Activated T-helper 1 cell treated with anti-CD3 and anti-CD28 coated beads, Interleukin-12 subunit alpha, Interleukin-12 subunit beta, Interleukin-2, Interleukin-4 antibody, amounts not matched to agents 30 ng/mL and 10 ng/mL and 1 ng/mL, durations not matched to agents 14 hours and 24 hours and 36 hours (primary cell): ENCODE results near the gene PCNX1. TPM values are rescaled to one million over a fixed set of nuclear protein-coding genes. Genes with fewer than 3 reads are reported as not detected.
A peak's percentile ranks its signal among the peaks of the same experiment; 100 is the strongest.
"Not testable (repeated sequence)": the region's sequence is repeated elsewhere in the genome, so short reads cannot be mapped to it uniquely, and the experiment has no call there.

Source experiments
- DNase-seq: peaks from one replicate; pipeline ENCODE4 v3.0.0; 2021; ENCODE audit warnings: low spot score
- H3K27ac Mint-ChIP-seq: one replicate; pipeline ENCODE4 v1.8.0; 2021; ENCODE audit warnings: mild to moderate bottlenecking, mixed read lengths
- H3K27me3 Mint-ChIP-seq: one replicate; pipeline ENCODE4 v1.8.0; 2022; ENCODE audit warnings: mild to moderate bottlenecking, moderate library complexity, mixed read lengths; ENCODE audit not compliant: insufficient read depth
- H3K36me3 Mint-ChIP-seq: one replicate; pipeline ENCODE4 v1.8.0; 2021; ENCODE audit warnings: low read depth, mixed read lengths
- H3K4me1 Mint-ChIP-seq: one replicate; pipeline ENCODE4 v1.8.0; 2021; ENCODE audit warnings: low read depth, mixed read lengths
- H3K4me3 Mint-ChIP-seq: one replicate; pipeline ENCODE4 v1.8.0; 2021; ENCODE audit warnings: mild to moderate bottlenecking, moderate library complexity, mixed read lengths
- H3K9me3 Mint-ChIP-seq: one replicate; pipeline ENCODE4 v1.8.0; 2021; ENCODE audit warnings: mixed read lengths
- intact Hi-C: fragments of 100-400 bp; cut with micrococcal nuclease; formaldehyde crosslinking; loops from one replicate; pipeline ENCODE4 v1.15.1; 2024
- total RNA-seq: library from RNA; stranded (reverse); gene quantifications from 2 replicates; pipeline ENCODE4 v1.2.3, GENCODE V29; 2022

PCNX1 gene
- 37.9 and 42.7 TPM in 2 replicates for total RNA-seq

GRCh38 chr14:70907176-70907995, at the start of gene PCNX1:
TSS of gene PCNX1 (plus strand) at chr14:70907459. CDS start at chr14:70907851, 392 bp downstream.
- intact Hi-C loops, result loop anchor here (1.0 kb wide), 8 partner anchors 13 to 648 kb away; no protein-coding TSS in a partner anchor
- Mint-ChIP-seq H3K27me3 (peaks cover 2% of the 10 kb centered on the region), H3K4me1 (peaks cover 59% of the 10 kb centered on the region), H3K4me3 (peak within 1 kb of the TSS; percentile 86), H3K27ac (peak within 1 kb of the TSS; percentile 94), H3K9me3 (no peaks in the 10 kb centered on the region), H3K36me3 (peaks cover 16% of the 10 kb centered on the region)
- DNase-seq, result peak; percentile 84

- Mint-ChIP-seq H3K9me3 (no peaks in the 10 kb centered on the region), H3K27ac (no peak overlapping the region), H3K4me1 (peaks cover 15% of the 10 kb centered on the region), H3K27me3 (peaks cover 2% of the 10 kb centered on the region), H3K4me3 (no peak overlapping the region), H3K36me3 (no peaks in the 10 kb centered on the region)
- intact Hi-C loops, result loop anchor here (1.0 kb wide), 1 partner anchor 28 kb away; no protein-coding TSS in a partner anchor
- no peak for DNase-seq
Observed at GRCh38 chr14:70857496-70857890, 49.8 kb upstream of the PCNX1 start.

- Mint-ChIP-seq H3K4me1 (peaks cover 15% of the 10 kb centered on the region), H3K36me3 (peaks cover 3% of the 10 kb centered on the region), H3K27me3 (peaks cover 2% of the 10 kb centered on the region), H3K27ac (no peak overlapping the region), H3K9me3 (peaks cover 4% of the 10 kb centered on the region), H3K4me3 (no peak overlapping the region)
- DNase-seq, result no peak
- intact Hi-C loops, result no loop called here
Observed at GRCh38 chr14:70858641-70859040, 48.6 kb upstream of the PCNX1 start.

DNA sequence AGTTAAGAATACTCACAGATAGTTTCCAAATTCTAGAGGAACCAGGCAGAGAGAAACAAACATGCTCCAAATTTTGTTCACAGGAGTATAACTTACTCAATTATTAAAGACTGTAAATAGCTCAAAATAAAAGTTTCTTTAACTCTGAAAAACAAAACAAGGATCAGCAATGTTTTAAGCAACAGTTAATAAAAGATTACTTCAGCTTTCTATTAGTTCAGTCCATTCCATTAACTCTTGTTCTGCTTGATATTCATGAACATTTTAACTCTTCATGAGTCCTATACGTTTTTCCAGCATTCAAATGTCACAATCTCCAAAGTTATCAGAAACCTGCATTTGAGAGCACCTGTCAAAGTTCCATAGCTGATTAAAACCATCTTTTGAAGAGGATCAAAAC, 40.3 kb upstream of the PCNX1 start:
- Mint-ChIP-seq H3K36me3 (peaks cover 11% of the 10 kb centered on the region), H3K9me3 (peaks cover 39% of the 10 kb centered on the region), H3K4me1 (peaks cover 10% of the 10 kb centered on the region)
- H3K27ac Mint-ChIP-seq, H3K4me3 Mint-ChIP-seq, DNase-seq, H3K27me3 Mint-ChIP-seq, intact Hi-C loops: not testable (repeated sequence)

- DNase-seq, result no peak
- intact Hi-C loops, result no loop called here
- no peaks in the 10 kb centered on the region for H3K27me3 Mint-ChIP-seq
- peaks cover 31% of the 10 kb centered on the region for H3K9me3 Mint-ChIP-seq
- peaks cover 7% of the 10 kb centered on the region for H3K36me3 Mint-ChIP-seq
- peaks cover 24% of the 10 kb centered on the region for H3K4me1 Mint-ChIP-seq
- H3K4me3 Mint-ChIP-seq, result no peak overlapping the region
- H3K27ac Mint-ChIP-seq, result no peak overlapping the region
Observed at GRCh38 chr14:70871001-70871400, 36.3 kb upstream of the PCNX1 start.

- Mint-ChIP-seq H3K4me1 (peaks cover 24% of the 10 kb centered on the region), H3K36me3 (peaks cover 3% of the 10 kb centered on the region), H3K27me3 (no peaks in the 10 kb centered on the region), H3K4me3 (peak overlapping the region; percentile 77), H3K9me3 (peaks cover 22% of the 10 kb centered on the region), H3K27ac (peak overlapping the region; percentile 71)
- DNase-seq, result no peak
- intact Hi-C loops, result loop anchor here (1.0 to 2.0 kb wide), 4 partner anchors 13 to 63 kb away; partner anchors contain the start of gene PCNX1
Observed at GRCh38 chr14:70871863-70872677, 35.2 kb upstream of the PCNX1 start.

GRCh38 chr14:70872678-70873020, 34.6 kb upstream of the PCNX1 start:
- Mint-ChIP-seq H3K4me3 (peak overlapping the region; percentile 77), H3K27me3 (no peaks in the 10 kb centered on the region), H3K4me1 (peaks cover 24% of the 10 kb centered on the region), H3K9me3 (peaks cover 20% of the 10 kb centered on the region), H3K27ac (peak overlapping the region; percentile 71), H3K36me3 (peaks cover 3% of the 10 kb centered on the region)
- DNase-seq, result no peak
- intact Hi-C loops, result loop anchor here (1.0 to 2.0 kb wide), 4 partner anchors 13 to 62 kb away; partner anchors contain the start of gene PCNX1

DNA sequence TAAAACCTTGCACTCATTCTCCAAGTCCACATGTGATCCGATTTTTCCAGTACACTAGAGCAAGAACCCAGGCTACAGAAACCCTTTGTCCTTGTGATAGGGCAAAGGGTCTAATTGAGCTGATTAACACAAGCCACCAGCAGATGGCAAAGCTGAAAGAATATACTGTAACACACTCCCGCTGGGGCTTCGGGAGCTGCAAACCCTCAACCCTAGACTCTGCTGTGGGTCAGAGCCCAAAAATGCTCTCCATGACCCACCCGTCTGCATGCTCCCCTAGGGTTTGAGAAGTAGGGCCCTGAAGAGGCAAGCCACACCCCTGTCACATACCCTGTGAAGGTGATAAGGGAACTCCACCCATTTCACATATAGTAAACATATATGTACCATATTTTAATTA, 33.6 kb upstream of the PCNX1 start:
- intact Hi-C loops, result loop anchor here (2.0 kb wide), 1 partner anchor 61 kb away; no protein-coding TSS in a partner anchor
- Mint-ChIP-seq H3K27ac (no peak overlapping the region), H3K4me1 (peaks cover 24% of the 10 kb centered on the region), H3K36me3 (peaks cover 1% of the 10 kb centered on the region), H3K9me3 (peaks cover 17% of the 10 kb centered on the region), H3K4me3 (no peak overlapping the region), H3K27me3 (no peaks in the 10 kb centered on the region)
- no peak for DNase-seq

DNA sequence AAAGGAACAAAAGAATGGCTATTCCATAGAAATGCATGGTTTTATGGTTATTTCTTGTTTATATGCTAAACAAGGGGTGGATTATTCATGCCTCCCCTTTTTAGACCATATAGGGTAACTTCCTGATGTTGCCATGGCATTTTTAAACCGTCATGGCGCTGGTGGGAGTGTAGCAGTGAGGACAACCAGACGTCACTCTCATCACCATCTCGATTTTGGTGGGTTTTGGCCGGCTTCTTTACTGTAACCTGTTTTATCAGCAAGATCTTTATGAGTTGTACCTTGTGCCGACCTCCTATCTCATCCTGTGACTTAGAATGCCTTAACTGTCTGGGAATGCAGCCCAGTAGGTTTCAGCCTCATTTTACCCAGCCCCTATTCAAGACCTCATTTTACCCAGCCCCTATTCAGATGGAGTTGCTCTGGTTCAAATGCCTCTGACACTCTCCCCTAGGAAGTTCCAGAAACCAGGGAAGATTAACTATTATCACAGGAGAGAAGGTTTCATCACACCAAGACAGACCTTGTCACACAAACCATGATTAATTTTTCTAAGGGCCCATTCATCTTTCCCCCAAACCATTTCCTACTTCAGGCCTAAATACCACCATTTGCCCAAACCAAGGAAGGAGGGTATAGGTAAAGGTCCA, 31.3 kb upstream of the PCNX1 start:
- intact Hi-C loops, H3K36me3 Mint-ChIP-seq, H3K27ac Mint-ChIP-seq, H3K27me3 Mint-ChIP-seq, H3K4me3 Mint-ChIP-seq, DNase-seq, H3K9me3 Mint-ChIP-seq: not testable (repeated sequence)
- peaks cover 25% of the 10 kb centered on the region for H3K4me1 Mint-ChIP-seq

GRCh38 chr14:70879448-70879847, 27.8 kb upstream of the PCNX1 start:
- no peaks in the 10 kb centered on the region for H3K36me3 Mint-ChIP-seq
- no peak overlapping the region for H3K27ac Mint-ChIP-seq
- H3K4me3 Mint-ChIP-seq, result no peak overlapping the region
- no peaks in the 10 kb centered on the region for H3K9me3 Mint-ChIP-seq
- intact Hi-C loops, result no loop called here
- no peaks in the 10 kb centered on the region for H3K27me3 Mint-ChIP-seq
- H3K4me1 Mint-ChIP-seq, result peaks cover 33% of the 10 kb centered on the region
- no peak for DNase-seq

DNA sequence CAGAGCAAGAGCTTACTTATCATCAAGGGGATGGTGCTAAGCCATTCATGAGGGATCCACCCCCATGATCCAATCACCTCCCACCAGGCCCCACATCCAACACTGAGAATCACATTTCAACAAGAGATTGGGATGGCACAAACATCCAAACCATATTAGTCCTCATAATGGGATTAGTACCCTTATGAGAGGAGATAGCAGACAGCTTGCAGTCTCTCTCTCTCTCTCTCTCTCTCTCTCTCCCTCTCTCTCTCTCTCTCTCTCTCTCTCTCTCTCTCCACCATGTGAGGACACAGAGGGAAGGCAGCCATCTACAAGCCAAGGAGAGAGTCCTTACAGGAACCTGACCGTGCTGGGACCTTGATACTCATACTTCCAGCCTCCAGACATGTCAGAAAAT, 26.4 kb upstream of the PCNX1 start:
- H3K4me3 Mint-ChIP-seq, H3K27ac Mint-ChIP-seq, H3K27me3 Mint-ChIP-seq, H3K9me3 Mint-ChIP-seq, DNase-seq, H3K36me3 Mint-ChIP-seq: not testable (repeated sequence)
- intact Hi-C loops, result loop anchor here (10.0 kb wide), 1 partner anchor 594 kb away; no protein-coding TSS in a partner anchor
- peaks cover 47% of the 10 kb centered on the region for H3K4me1 Mint-ChIP-seq

GRCh38 chr14:70881549-70882177, 25.6 kb upstream of the PCNX1 start:
- Mint-ChIP-seq H3K4me1 (peaks cover 55% of the 10 kb centered on the region), H3K27me3 (no peaks in the 10 kb centered on the region), H3K27ac (no peak overlapping the region), H3K9me3 (no peaks in the 10 kb centered on the region), H3K36me3 (no peaks in the 10 kb centered on the region), H3K4me3 (no peak overlapping the region)
- DNase-seq, result no peak
- intact Hi-C loops, result loop anchor here (10.0 kb wide), 1 partner anchor 593 kb away; no protein-coding TSS in a partner anchor
